Esophagus squamous epithelium (tissue), 5 donors: Measurements from ENCODE around the gene COPS8. TPM values are rescaled to one million over a fixed set of nuclear protein-coding genes. Genes with fewer than 3 reads are reported as not detected.

Source experiments
- DNase-seq: peaks from one replicate; lab custom pipeline; 2025; lab: John Stamatoyannopoulos, UW
- H3K27ac ChIP-seq, 4 donors: fragments of 200-600 bp; sonication (generic); one replicate each; pipeline ENCODE4 v1.5.1; 2016 to 2019; ENCODE audit warnings: mild to moderate bottlenecking in 1 of 4
- H3K27me3 ChIP-seq, 4 donors: fragments of 200-600 bp; sonication (generic); 1 replicate in 3 of 4; 2 replicates in 1 of 4; pipeline versions ENCODE4 v1.5.1 to v1.6.0; 2017 to 2021; ENCODE audit warnings: antibody characterized with exemption in 1 of 4
- H3K36me3 ChIP-seq, 3 donors: fragments of 200-600 bp; sonication (generic); one replicate each; pipeline ENCODE4 v1.5.1; 2016 to 2019
- H3K4me1 ChIP-seq, 3 donors: fragments of 200-600 bp; sonication (generic); one replicate each; pipeline ENCODE4 v1.5.1; 2017 to 2019
- H3K4me3 ChIP-seq, 4 donors: fragments of 200-600 bp; sonication (generic); 1 replicate in 3 of 4; 2 replicates in 1 of 4; pipeline ENCODE4 v1.5.1; 2016 to 2019; ENCODE audit warnings: mild to moderate bottlenecking in 2 of 4, moderate library complexity in 1 of 4
- H3K9me3 ChIP-seq, 3 donors: fragments of 200-600 bp; sonication (generic); one replicate each; pipeline ENCODE4 v1.5.1; 2016 to 2019
- POLR2A ChIP-seq, 4 donors: fragments of 450-650 bp; IDR thresholded peaks; one replicate each; pipeline ENCODE4 v1.6.1; 2017; ENCODE audit warnings: antibody characterized with exemption in 4 of 4, mild to moderate bottlenecking in 4 of 4, moderate library complexity in 3 of 4
- WGBS, 2 donors: methylation state at CpG; one replicate each; pipeline ENCODE4 v1.1.5; 2018; 5-methylcytosine and 5-hydroxymethylcytosine counted together
- intact Hi-C: fragments of 100-400 bp; cut with DNase I; formaldehyde crosslinking; loops from one replicate; pipeline ENCODE4 v1.15.0; 2022
- total RNA-seq, 4 donors: library from RNA; depleted of rRNA; stranded (reverse); fragments of >200 nt; gene quantifications; one replicate each; pipeline ENCODE4 v1.1.0, GENCODE V29; 2016
- TF ChIP-seq, protein P1 (sequence below), 6 experiments: fragments of 450-650 bp in 4 of 6; fragments of 200-600 bp in 2 of 6; sonication (generic) in 2 of 6; IDR thresholded peaks; one replicate each; pipeline ENCODE4 v1.5.1; 2016 to 2019; ENCODE audit warnings: antibody characterized with exemption in 6 of 6, mild to moderate bottlenecking in 4 of 6, moderate library complexity in 4 of 6
- donor health status: DM: yes; HTN: yes; CAD: no.

The COPS8 gene
- total RNA-seq, result 10 to 100 TPM; 26.9 to 69.0 (median 54.6) TPM

DNA sequence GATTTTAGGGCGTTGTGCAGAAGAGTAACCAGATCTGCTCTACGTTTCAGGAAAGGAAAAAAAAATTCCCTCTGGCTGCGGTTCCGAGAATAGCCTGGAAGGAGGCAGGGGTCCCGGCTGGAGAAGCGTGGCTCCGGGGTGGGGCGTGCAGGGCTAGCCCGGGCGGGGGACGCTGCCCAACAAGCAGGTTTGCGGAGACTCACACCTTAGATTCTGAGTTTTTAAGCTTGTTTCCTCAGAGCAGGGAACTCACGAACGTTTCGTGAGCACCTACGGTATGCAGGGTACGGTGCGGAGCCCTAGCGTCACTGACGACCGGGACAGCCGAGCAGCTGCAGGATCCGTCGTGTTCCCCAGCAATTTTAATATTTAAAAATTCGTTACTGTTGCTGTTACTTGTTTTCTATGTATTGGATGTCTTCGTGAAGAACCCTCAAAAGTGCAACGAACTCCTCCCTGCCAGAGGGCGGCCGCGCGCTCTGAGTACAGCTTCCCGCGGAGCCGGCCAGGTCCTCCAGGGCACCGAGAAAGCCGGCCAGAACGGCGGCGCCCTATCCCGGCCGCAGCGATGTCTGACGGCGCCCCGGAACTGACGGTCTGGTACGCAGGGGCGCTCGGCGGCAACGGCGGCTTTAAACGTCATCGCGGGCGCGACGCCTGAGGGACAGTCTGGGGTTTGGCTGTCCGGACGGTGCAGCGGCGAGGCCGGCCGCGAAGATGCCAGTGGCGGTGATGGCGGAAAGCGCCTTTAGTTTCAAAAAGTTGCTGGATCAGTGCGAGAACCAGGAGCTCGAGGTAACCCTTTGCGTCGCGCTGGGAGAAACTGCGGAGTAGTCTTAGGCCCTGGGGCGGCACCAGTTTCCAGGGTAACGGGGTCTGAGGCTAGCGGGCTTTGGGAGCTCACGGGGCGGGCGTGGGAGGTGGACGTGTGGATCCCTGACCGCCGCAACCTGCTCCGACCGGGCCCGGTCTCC is at the start of gene COPS8:
Gene COPS8, plus strand, starts transcription at position 642 of the 974 bp plus-strand sequence. Its CDS starts 76 bp downstream, at position 718.
- DNase-seq, result peak; percentile 66
- Histone ChIP-seq H3K27me3 (no peaks in the 10 kb centered on the region), H3K36me3 (peaks cover 0 to 30% (median 0%) of the 10 kb centered on the region in 3 donors), H3K27ac (peak within 1 kb of the TSS; percentile 86 to 91 (median 88)), H3K4me1 (peaks cover 10 to 40% (median 13%) of the 10 kb centered on the region in 3 donors), H3K9me3 (no peaks in the 10 kb centered on the region), H3K4me3 (peak within 1 kb of the TSS; percentile 64 to 83 (median 74))
- TF ChIP-seq POLR2A (IDR thresholded peaks at IDR 0.05), result peak in 3 of 4 donors; percentile 91 to 95 (median 94)
- TF ChIP-seq, protein P1, sequence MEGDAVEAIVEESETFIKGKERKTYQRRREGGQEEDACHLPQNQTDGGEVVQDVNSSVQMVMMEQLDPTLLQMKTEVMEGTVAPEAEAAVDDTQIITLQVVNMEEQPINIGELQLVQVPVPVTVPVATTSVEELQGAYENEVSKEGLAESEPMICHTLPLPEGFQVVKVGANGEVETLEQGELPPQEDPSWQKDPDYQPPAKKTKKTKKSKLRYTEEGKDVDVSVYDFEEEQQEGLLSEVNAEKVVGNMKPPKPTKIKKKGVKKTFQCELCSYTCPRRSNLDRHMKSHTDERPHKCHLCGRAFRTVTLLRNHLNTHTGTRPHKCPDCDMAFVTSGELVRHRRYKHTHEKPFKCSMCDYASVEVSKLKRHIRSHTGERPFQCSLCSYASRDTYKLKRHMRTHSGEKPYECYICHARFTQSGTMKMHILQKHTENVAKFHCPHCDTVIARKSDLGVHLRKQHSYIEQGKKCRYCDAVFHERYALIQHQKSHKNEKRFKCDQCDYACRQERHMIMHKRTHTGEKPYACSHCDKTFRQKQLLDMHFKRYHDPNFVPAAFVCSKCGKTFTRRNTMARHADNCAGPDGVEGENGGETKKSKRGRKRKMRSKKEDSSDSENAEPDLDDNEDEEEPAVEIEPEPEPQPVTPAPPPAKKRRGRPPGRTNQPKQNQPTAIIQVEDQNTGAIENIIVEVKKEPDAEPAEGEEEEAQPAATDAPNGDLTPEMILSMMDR (IDR thresholded peaks at IDR 0.05), result peak in 3 of 6 experiments; percentile 21 to 58 (median 26)
- WGBS, 2 donors, result 0% methylated on average over 30 to 31 of the region's 86 CpGs
- intact Hi-C loops, result no loop called here

DNA sequence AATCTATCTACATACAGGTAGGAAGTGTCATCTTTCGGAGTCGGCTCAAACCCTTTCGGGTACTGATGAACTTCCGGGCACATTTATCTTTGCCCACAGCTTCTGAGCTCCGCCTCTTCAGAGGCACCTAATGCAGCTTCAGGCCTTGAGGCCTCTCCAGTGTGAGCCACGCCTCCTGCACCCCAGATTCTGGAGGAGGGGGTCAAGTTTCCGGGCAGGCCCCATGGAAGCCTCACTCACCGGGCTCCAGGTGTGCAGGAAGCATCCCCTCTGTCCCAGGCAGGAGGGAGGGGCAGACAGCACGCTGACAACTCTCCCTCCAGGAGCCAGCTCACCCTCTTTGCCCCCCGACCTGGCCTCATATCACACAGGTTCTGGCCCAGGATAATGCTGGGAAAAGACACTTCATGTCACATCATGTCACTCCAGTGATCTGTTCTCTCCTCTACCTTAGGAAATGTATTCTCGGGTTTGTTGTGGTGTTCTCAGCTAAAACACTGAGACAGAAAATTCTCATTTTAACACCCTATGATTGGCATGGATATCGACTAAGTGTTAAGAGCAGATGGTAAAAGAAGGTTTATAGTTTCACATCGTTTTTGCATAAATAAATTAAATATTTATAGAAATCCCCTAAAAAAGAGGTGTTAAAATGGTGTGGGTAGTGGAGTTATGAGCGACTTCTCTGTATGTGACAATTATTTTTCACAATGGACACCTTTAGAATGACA is 46.2 kb upstream of the COPS8 start:
- Histone ChIP-seq H3K27me3 (no peaks in the 10 kb centered on the region), H3K4me3 (no peak overlapping the region), H3K9me3 (no peaks in the 10 kb centered on the region), H3K27ac (no peak overlapping the region), H3K36me3 (no peaks in the 10 kb centered on the region), H3K4me1 (no peaks in the 10 kb centered on the region)
- intact Hi-C loops, result no loop called here
- TF ChIP-seq, protein P1 (IDR thresholded peaks at IDR 0.05), result no peak
- TF ChIP-seq POLR2A (IDR thresholded peaks at IDR 0.05), result no peak
- DNase-seq, result no peak
- WGBS, 2 donors, result 89 to 91% methylated on average over 12 of the region's 14 CpGs

GRCh38 chr2:237041231-237041630 is 44.5 kb upstream of the COPS8 start:
- no peak for DNase-seq
- intact Hi-C loops, result no loop called here
- TF ChIP-seq, protein P1 (IDR thresholded peaks at IDR 0.05), result no peak
- no peak for TF ChIP-seq POLR2A (IDR thresholded peaks at IDR 0.05)
- Histone ChIP-seq H3K27ac (no peak overlapping the region), H3K27me3 (peaks cover 0 to 3% (median 0%) of the 10 kb centered on the region in 4 donors), H3K9me3 (no peaks in the 10 kb centered on the region), H3K4me1 (no peaks in the 10 kb centered on the region), H3K36me3 (no peaks in the 10 kb centered on the region), H3K4me3 (no peak overlapping the region)
- 64 to 65% methylated on average over 11 of the region's 11 CpGs for WGBS, 2 donors

DNA sequence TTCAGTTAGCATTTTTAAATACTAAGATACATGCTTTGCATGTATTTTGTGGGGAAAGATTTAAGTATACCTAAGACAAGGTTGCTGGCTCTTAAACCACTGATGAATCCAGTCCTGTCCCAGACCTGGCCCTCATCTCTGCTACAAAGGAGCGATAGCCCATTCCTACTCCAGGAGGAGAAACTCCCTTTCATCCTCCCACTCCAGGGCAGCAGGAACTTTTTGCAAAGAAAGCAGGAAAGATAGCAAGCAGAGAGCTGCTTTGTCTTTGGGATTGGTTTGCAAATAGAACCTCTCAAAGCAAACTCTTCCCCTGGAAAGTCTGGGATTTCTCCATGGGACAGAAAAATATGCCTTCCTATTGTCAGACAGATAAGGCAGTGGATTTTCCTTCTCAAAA is 43.6 kb upstream of the COPS8 start:
- WGBS, 2 donors, result 86% methylated on average over 1 of the region's 1 CpG; no CpG with 5 or more reads in 1 of the 2 donors
- Histone ChIP-seq H3K27me3 (peaks cover 0 to 3% (median 0%) of the 10 kb centered on the region in 4 donors), H3K27ac (no peak overlapping the region), H3K9me3 (no peaks in the 10 kb centered on the region), H3K36me3 (no peaks in the 10 kb centered on the region), H3K4me3 (no peak overlapping the region), H3K4me1 (no peaks in the 10 kb centered on the region)
- DNase-seq, result no peak
- TF ChIP-seq, protein P1 (IDR thresholded peaks at IDR 0.05), result no peak
- no peak for TF ChIP-seq POLR2A (IDR thresholded peaks at IDR 0.05)
- intact Hi-C loops, result no loop called here
